ENCODE measurements around the gene MAP3K6.

The MAP3K6 gene

DNA sequence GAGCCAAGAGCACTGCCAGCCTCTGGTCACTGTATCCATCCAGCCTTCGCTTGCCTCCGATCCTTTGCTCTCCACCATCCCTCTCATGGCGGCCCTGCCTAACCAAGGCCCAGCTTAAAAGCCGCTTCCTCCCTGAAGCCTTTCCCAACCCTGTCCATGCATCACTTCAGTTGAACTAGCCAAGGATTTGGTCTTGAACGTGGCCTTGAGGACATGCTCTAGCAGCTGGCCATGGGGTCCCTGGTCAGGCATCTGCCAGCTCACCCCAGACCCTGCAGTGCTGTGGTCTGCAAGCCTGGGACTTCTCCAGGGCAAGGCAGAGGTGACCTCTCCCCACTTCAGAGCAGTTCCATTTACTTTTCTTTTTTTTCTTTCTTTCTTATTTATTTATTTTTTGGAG lies 30.0 kb downstream of the MAP3K6 start:
- no peak overlapping the region for H3K4me3 ChIP-seq (ENCODE audit: low read depth, low read length)
- TF ChIP-seq, protein P1, sequence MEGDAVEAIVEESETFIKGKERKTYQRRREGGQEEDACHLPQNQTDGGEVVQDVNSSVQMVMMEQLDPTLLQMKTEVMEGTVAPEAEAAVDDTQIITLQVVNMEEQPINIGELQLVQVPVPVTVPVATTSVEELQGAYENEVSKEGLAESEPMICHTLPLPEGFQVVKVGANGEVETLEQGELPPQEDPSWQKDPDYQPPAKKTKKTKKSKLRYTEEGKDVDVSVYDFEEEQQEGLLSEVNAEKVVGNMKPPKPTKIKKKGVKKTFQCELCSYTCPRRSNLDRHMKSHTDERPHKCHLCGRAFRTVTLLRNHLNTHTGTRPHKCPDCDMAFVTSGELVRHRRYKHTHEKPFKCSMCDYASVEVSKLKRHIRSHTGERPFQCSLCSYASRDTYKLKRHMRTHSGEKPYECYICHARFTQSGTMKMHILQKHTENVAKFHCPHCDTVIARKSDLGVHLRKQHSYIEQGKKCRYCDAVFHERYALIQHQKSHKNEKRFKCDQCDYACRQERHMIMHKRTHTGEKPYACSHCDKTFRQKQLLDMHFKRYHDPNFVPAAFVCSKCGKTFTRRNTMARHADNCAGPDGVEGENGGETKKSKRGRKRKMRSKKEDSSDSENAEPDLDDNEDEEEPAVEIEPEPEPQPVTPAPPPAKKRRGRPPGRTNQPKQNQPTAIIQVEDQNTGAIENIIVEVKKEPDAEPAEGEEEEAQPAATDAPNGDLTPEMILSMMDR (IDR thresholded peaks at IDR 0.05; ENCODE audit: borderline replicate concordance, insufficient read depth, low read depth, low read length), result no peak

DNA sequence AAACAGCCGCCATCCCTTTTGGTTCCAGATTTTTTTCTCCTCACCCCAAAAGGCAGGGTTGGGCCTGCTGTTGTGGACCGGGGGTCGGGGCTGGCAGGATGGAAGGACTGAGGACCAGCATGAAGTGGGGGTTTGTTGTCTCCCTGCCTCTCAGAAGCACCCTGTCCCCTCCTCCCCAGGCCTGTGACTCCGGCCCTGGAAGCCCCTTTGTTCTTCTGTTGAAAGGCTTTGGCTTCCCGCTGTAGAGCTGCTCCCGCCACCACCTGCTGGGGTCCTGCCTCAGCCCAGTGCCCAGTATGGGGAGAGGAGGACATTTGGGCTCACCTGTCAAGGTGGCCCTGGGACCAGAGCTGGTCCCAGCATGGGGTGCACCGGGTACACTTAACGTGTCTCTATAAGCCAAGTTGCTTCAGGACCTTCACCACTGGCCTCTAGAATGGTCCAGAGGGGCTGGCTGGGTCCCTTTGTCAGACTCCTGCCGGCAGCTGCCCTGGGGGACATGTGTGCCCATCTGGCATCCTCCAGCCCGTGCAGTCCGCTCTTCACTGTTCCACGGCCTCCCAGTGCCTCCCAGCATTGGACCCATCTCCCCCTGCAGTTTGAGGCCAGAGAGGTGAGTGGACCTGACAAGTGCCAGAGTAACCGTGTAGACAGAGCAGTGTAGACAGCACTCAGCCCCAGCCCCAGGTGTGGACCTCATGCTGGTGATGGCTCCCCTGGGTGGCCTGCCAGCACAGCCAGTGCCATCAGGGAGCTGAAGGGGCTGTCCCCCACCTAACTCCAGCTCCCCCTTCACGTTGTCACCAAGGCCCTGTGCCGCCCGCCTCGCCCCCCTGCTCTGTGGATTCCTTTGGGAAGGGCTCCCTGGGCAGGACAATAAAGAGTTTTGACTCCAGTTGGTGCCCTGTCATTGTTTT lies 31.0 kb downstream of the MAP3K6 start:
- H3K4me3 ChIP-seq (ENCODE audit: low read depth, low read length), result no peak overlapping the region
- TF ChIP-seq, protein P1 (IDR thresholded peaks at IDR 0.05; ENCODE audit: borderline replicate concordance, insufficient read depth, low read depth, low read length), result no peak

DNA sequence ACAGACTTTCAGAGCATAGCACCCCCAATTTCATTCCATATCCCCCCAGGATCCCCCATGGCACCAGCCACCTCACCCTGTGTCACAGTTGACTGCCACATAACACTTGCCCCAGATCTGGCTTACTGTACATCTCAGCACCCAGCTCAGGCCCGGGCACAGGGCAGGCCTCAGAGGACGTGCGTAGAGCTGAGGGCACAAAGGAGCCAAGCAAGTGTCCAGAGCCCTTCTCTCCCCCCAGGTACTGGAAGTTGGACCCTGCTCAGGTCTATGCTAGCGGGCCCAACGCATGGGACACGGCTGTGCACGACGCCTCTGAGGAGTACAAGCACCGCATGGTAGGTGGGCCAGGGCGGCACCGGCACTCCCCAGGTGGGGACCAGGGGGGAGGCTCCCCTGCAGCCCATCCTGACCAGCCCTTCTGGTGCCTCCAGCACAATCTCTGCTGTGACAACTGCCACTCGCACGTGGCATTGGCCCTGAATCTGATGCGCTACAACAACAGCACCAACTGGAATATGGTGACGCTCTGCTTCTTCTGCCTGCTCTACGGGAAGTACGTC lies 33.0 kb downstream of the MAP3K6 start:
- TF ChIP-seq, protein P1 (IDR thresholded peaks at IDR 0.05; ENCODE audit: borderline replicate concordance, insufficient read depth, low read depth, low read length), result no peak
- H3K4me3 ChIP-seq (ENCODE audit: low read depth, low read length), result no peak overlapping the region

DNA sequence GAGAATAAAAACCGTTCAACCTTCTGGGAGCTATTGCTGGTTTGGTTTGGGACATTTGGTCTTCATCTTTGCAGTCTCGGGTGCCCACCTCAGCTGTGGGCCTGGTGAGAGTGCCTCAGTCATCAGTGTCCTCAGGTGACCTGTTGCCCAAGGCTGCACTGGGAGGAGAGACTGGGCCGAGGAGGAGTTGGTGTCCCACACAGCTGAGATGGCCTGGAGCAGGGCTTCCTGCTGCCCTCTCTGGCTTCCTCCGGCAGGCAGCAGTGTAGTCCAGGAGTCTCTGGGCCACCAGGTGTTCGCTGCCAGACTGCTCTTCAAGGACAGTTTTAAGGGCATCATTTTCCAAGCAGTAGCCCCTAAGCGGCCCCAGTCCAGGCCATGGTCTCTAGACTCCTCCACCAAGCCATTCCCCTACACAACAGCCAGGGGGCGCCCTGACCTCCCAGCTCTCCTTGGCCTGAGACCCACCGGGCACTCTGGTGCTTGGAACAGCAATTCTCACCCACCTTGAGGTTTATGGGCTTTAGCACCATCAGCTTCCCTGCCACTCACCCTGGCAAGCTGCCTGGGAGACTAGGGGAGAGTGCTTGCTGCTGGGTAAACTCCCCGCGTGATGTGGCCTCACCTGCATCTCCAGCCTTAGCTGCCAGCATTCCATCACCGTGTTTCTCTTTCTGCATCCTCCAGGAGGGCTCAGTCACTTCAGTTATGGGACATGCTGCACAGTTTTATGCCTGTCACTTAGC lies 34.1 kb downstream of the MAP3K6 start:
- H3K4me3 ChIP-seq (ENCODE audit: low read depth, low read length), result no peak overlapping the region
- TF ChIP-seq, protein P1 (IDR thresholded peaks at IDR 0.05; ENCODE audit: borderline replicate concordance, insufficient read depth, low read depth, low read length), result peak; percentile 92

DNA sequence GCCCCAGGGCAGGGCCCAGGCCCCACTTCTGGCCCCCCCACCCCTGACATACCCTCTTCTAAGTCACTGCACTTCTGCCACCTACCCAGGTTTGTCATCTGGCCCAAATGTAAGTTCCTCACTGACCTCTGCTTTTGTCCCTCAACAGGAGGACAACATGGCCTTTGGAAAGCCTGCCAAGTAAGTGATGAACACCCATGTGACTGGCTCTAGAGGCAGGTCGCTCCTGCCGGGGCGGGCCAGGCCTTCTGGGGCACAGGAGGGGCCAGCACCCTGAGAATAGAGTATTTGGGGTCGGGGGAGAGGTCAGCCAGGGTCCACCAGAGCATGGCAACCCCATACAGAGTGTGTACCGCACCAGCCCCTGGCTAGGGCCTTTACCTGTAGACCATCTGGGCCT lies 34.8 kb downstream of the MAP3K6 start:
- TF ChIP-seq, protein P1 (IDR thresholded peaks at IDR 0.05; ENCODE audit: borderline replicate concordance, insufficient read depth, low read depth, low read length), result no peak
- no peak overlapping the region for H3K4me3 ChIP-seq (ENCODE audit: low read depth, low read length)

DNA sequence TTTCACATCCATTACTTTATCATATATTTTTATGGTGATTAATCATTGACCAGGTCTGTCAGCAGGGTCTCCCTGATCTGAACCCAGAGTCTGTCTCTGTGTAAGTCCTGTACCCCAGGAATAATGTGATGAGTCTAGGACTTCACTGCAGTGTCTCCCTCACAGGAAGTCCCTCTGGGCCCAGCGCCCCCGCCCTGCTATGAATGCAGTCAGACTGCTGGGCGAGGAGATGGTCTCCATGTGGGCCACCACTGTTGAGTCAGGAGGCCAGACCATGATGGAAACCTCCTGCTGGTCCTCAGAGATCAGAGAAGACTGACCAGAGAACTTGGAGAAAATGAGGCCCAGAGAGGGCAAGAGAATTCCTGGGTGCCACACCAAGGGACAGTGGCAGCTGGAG lies 35.3 kb downstream of the MAP3K6 start:
- TF ChIP-seq, protein P1 (IDR thresholded peaks at IDR 0.05; ENCODE audit: borderline replicate concordance, insufficient read depth, low read depth, low read length), result no peak
- no peak overlapping the region for H3K4me3 ChIP-seq (ENCODE audit: low read depth, low read length)
